K562 (cell line): ENCODE results near the gene ATAD2B. TPM values are rescaled to one million over a fixed set of nuclear protein-coding genes. Genes with fewer than 3 reads are reported as not detected.

Source experiments
- BMI1 ChIP-seq: fragments of 150-350 bp; IDR thresholded peaks from 2 replicates; pipeline ENCODE4 v1.6.1; 2014; ENCODE audit warnings: low read length
- CBFA2T3 ChIP-seq: fragments of 450-650 bp; IDR thresholded peaks from 2 replicates; pipeline ENCODE4 v1.6.1; 2017
- CTBP1 ChIP-seq: fragments of 450-650 bp; IDR thresholded peaks from 2 replicates; pipeline ENCODE4 v1.6.1; 2016; ENCODE audit warnings: borderline replicate concordance
- EZH2 ChIP-seq: IDR thresholded peaks from 2 replicates; pipeline ENCODE4 v1.6.1; 2012; ENCODE audit warnings: low read depth, mild to moderate bottlenecking, inconsistent platforms, low read length, borderline replicate concordance
- FOXJ3 ChIP-seq: sonication (generic); formaldehyde crosslinking; IDR thresholded peaks from 2 replicates; pipeline ENCODE4 v1.4.0; 2020; ENCODE audit warnings: mild to moderate bottlenecking, missing genetic modification reagents
- GABPA ChIP-seq: fragments of 200-800 bp; sonication (Bioruptor generic); conservative IDR thresholded peaks from 2 replicates; pipeline ENCODE4 v1.6.1; 2016; ENCODE audit warnings: low read depth, missing genetic modification characterization, missing compliant biosample characterization
- GABPB2 ChIP-seq: fragments of 250-450 bp; sonication (Bioruptor Pico); conservative IDR thresholded peaks from 2 replicates; pipeline ENCODE4 v1.5.1; 2021; ENCODE audit warnings: mild to moderate bottlenecking
- JUND ChIP-seq, 2 experiments: IDR thresholded peaks; 2 replicates in 1 of 2; 3 replicates in 1 of 2; pipeline ENCODE4 v1.6.1; 2011; ENCODE audit warnings: borderline replicate concordance in 2 of 2, low read depth in 2 of 2, low read length in 2 of 2, improper control_type of control experiment in 1 of 2, missing biosample characterization in 1 of 2, missing genetic modification characterization in 1 of 2, missing genetic modification reagents in 1 of 2
- KAT2B ChIP-seq: IDR thresholded peaks from one replicate; pipeline ENCODE4 v1.6.1; 2012; ENCODE audit warnings: low read depth, mild to moderate bottlenecking, control low read depth, inconsistent platforms, low read length, moderate library complexity
- MLX ChIP-seq, 2 experiments: fragments of 450-650 bp in 1 of 2; sonication (generic) in 1 of 2; formaldehyde crosslinking; conservative IDR thresholded peaks; 2 replicates each; pipeline versions ENCODE4 v1.4.0 to v1.8.1; 2020 to 2022; ENCODE audit warnings: mild to moderate bottlenecking in 1 of 2, missing genetic modification reagents in 1 of 2
- MXD1 ChIP-seq: fragments of 250-450 bp; sonication (Bioruptor Pico); IDR thresholded peaks from 2 replicates; pipeline ENCODE4 v1.8.0; 2021; ENCODE audit warnings: borderline replicate concordance, mild to moderate bottlenecking, moderate library complexity; ENCODE audit not compliant: poor library complexity, severe bottlenecking
- POLR2B ChIP-seq: fragments of 450-650 bp; IDR thresholded peaks from 2 replicates; pipeline ENCODE4 v1.6.1; 2018; ENCODE audit warnings: low read depth; ENCODE audit not compliant: partially characterized antibody
- SIN3B ChIP-seq: fragments of 450-650 bp; IDR thresholded peaks from 2 replicates; pipeline ENCODE4 v1.6.1; 2017; ENCODE audit warnings: low read depth, mild to moderate bottlenecking, moderate library complexity
- TCF3 ChIP-seq: sonication (generic); formaldehyde crosslinking; IDR thresholded peaks from 2 replicates; pipeline ENCODE4 v1.4.0; 2020; ENCODE audit warnings: mild to moderate bottlenecking, missing genetic modification reagents
- ZBTB34 ChIP-seq: fragments of 250-450 bp; sonication (Bioruptor Pico); IDR thresholded peaks from 2 replicates; pipeline ENCODE4 v1.8.0; 2021; ENCODE audit warnings: mild to moderate bottlenecking, moderate library complexity
- ZBTB40 ChIP-seq, 2 experiments: fragments of 450-650 bp in 1 of 2; sonication (generic) in 1 of 2; formaldehyde crosslinking in 1 of 2; IDR thresholded peaks; 2 replicates each; pipeline versions ENCODE4 v1.7.1 to v1.9.0; 2016 to 2022; ENCODE audit warnings: inconsistent platforms in 1 of 2, mild to moderate bottlenecking in 1 of 2, missing genetic modification reagents in 1 of 2
- ZNF146 ChIP-seq: IDR thresholded peaks from one replicate; pipeline ENCODE4 v1.6.1; 2018; ENCODE audit warnings: missing compliant biosample characterization; ENCODE audit not compliant: unreplicated experiment
- polyA plus RNA-seq, 8 experiments: library from polyadenylated mRNA; depleted of rRNA in 4 of 8; stranded (reverse) in 5 of 8; unstranded in 3 of 8; fragments of >200 nt; fragmentation: Nextera tagmentation in 2 of 8; fragmentation: Illumina TruSeq in 1 of 8; extraction: Ambion mirVana in 2 of 8; extraction: Trizol in 1 of 8; gene quantifications; 2 replicates each; pipeline versions ENCODE4 v1.2.1 to v1.2.3, GENCODE V29; 2011 to 2014; ENCODE audit warnings: inconsistent platforms in 1 of 8, missing spikeins in 1 of 8
- total RNA-seq, 7 experiments: library from RNA; depleted of rRNA in 6 of 7; stranded (reverse); fragments of >200 nt in 6 of 7; fragmentation: Illumina TruSeq in 2 of 7; extraction: Trizol in 2 of 7; gene quantifications; 2 replicates each; pipeline versions ENCODE4 v1.2.1 to v1.2.3, GENCODE V29; 2011 to 2021; ENCODE audit warnings: low replicate concordance in 1 of 7

The ATAD2B gene
- total and polyA plus RNA-seq, 9 of the 15 experiments (the other 6 are each of a cell fraction or from before 2014, with no cell fraction given): 3.2 to 21.6 (median 11.4) TPM

GRCh38 chr2:23788100-23788499, 138.8 kb downstream of the ATAD2B start (continued):
- TF ChIP-seq ZBTB40 (IDR thresholded peaks at IDR 0.05): no peak
- no peak for TF ChIP-seq ZBTB40 (CRISPR knock-in tag; IDR thresholded peaks at IDR 0.05)
- no peak; the same call in 1 of the 2 replicates for TF ChIP-seq CBFA2T3
- no peak for TF ChIP-seq POLR2B
- no peak for TF ChIP-seq FOXJ3 (CRISPR knock-in tag)
- TF ChIP-seq SIN3B: no peak
- TF ChIP-seq KAT2B: no peak
- no peak for TF ChIP-seq MLX (CRISPR knock-in tag; conservative IDR thresholded peaks at IDR 0.05)
- TF ChIP-seq ZBTB34: no peak
- TF ChIP-seq TCF3: peak; percentile 47
- TF ChIP-seq ZNF146 (CRISPR knock-in tag): no peak
- no peak for TF ChIP-seq GABPB2 (CRISPR knock-in tag)
- TF ChIP-seq JUND (IDR thresholded peaks at IDR 0.05; ENCODE audit: borderline replicate concordance, low read depth, low read length): no peak
- TF ChIP-seq JUND (tag; IDR thresholded peaks at IDR 0.05; ENCODE audit: borderline replicate concordance, low read depth, low read length): peak; percentile 37; the same call in 1 of the 3 replicates
- no peak for TF ChIP-seq EZH2
- no peak for TF ChIP-seq MXD1 (CRISPR knock-in tag)
- TF ChIP-seq CTBP1: no peak
- no peak for TF ChIP-seq BMI1
- peak; percentile 52 for TF ChIP-seq GABPA (tag)
